Caco-2 (cell line): ENCODE measurements around the gene LMX1B. TPM values are rescaled to one million over a fixed set of nuclear protein-coding genes. Genes with fewer than 3 reads are reported as not detected.

Source experiments
- BruUV-seq: library from RNA; stranded (reverse); fragments of 400-500 nt; replicated peaks from 2 replicates; lab custom pipeline; 2021; lab: Mats Ljungman, UMichigan
- CTCF ChIA-PET: fragments of 300-600 bp; sonication (Branson Sonifier 250); formaldehyde crosslinking; loops from one replicate; lab custom pipeline; 2022; ENCODE audit warnings: antibody characterized with exemption; lab: Charles Lee
- POLR2A ChIA-PET: fragments of 300-600 bp; sonication (Branson Sonifier 250); formaldehyde crosslinking; loops from one replicate; lab custom pipeline; 2022; ENCODE audit warnings: antibody characterized with exemption; lab: Charles Lee
- DNase-seq, 2 experiments: peaks; one replicate each; pipeline versions ENCODE4 v3.0.0 to v3.0.0-alpha.2; 2020 to 2022
- H3K27me3 ChIP-seq: replicated peaks from 2 replicates; pipeline ENCODE4 v1.6.0; 2011; ENCODE audit warnings: low read length; ENCODE audit not compliant: control insufficient read depth, insufficient read depth
- H3K36me3 ChIP-seq: 2 replicates; pipeline ENCODE4 v1.5.1; 2011; ENCODE audit warnings: low read length; ENCODE audit not compliant: control insufficient read depth, insufficient read depth
- H3K4me1 ChIP-seq: fragments of 250-450 bp; sonication (Bioruptor Pico); 2 replicates; pipeline ENCODE4 v1.5.1; 2020; ENCODE audit warnings: mild to moderate bottlenecking
- H3K4me3 ChIP-seq: 2 replicates; pipeline ENCODE4 v1.5.1; 2011; ENCODE audit warnings: low read depth, mild to moderate bottlenecking, control low read depth, low read length
- H3K9me3 ChIP-seq: fragments of 250-450 bp; sonication (Bioruptor Pico); 2 replicates; pipeline ENCODE4 v1.5.1; 2020; ENCODE audit warnings: mild to moderate bottlenecking, moderate library complexity
- H3K27ac Mint-ChIP-seq: one replicate; pipeline ENCODE4 v1.8.0; 2022; ENCODE audit warnings: mixed read lengths; ENCODE audit not compliant: unreplicated experiment
- H3K27me3 Mint-ChIP-seq: one replicate; pipeline ENCODE4 v1.8.0; 2022; ENCODE audit warnings: mixed read lengths; ENCODE audit not compliant: insufficient read depth, unreplicated experiment
- H3K36me3 Mint-ChIP-seq: one replicate; pipeline ENCODE4 v1.8.0; 2022; ENCODE audit warnings: mild to moderate bottlenecking, mixed read lengths; ENCODE audit not compliant: insufficient read depth, unreplicated experiment
- H3K4me1 Mint-ChIP-seq: one replicate; pipeline ENCODE4 v1.8.0; 2022; ENCODE audit warnings: low read depth, mixed read lengths; ENCODE audit not compliant: unreplicated experiment
- H3K4me3 Mint-ChIP-seq: one replicate; pipeline ENCODE4 v1.8.0; 2022; ENCODE audit warnings: mild to moderate bottlenecking, moderate library complexity, mixed read lengths; ENCODE audit not compliant: unreplicated experiment
- H3K9me3 Mint-ChIP-seq: one replicate; pipeline ENCODE4 v1.8.0; 2022; ENCODE audit warnings: mixed read lengths; ENCODE audit not compliant: unreplicated experiment
- CTCF ChIP-seq, 2 experiments: fragments of 200-600 bp in 1 of 2; IDR thresholded peaks; 1 replicate in 1 of 2; 2 replicates in 1 of 2; pipeline versions ENCODE4 v1.5.1 to v1.8.0; 2011 to 2022; ENCODE audit warnings: antibody characterized with exemption in 1 of 2, control low read depth in 1 of 2, inconsistent platforms in 1 of 2, low read depth in 1 of 2, low read length in 1 of 2, mild to moderate bottlenecking in 1 of 2, moderate library complexity in 1 of 2; ENCODE audit not compliant: insufficient read depth in 1 of 2, severe bottlenecking in 1 of 2, unreplicated experiment in 1 of 2
- intact Hi-C: fragments of 100-400 bp; cut with micrococcal nuclease; formaldehyde crosslinking; loops from one replicate; pipeline ENCODE4 v1.10.0; 2022; ENCODE audit not compliant: unreplicated experiment
- total RNA-seq: library from RNA; stranded (reverse); gene quantifications from 2 replicates; pipeline ENCODE4 v1.2.3, GENCODE V29; 2022

Gene LMX1B
- total RNA-seq, 1 experiment from 2014 or later, result 17.0 TPM

- no peak overlapping the region for H3K4me3 ChIP-seq
- ChIA-PET CTCF (interaction anchor here (0.6 to 2.0 kb wide), 3 partner anchors 49 to 91 kb away, joined by 3 to 8 read pairs (median 3); no protein-coding TSS in a partner anchor), POLR2A (no interaction called here)
- intact Hi-C loops, result loop anchor here (2.0 to 5.0 kb wide), 2 partner anchors 42 to 171 kb away; no protein-coding TSS in a partner anchor
- no peaks in the 10 kb centered on the region for H3K36me3 Mint-ChIP-seq
- no peaks in the 10 kb centered on the region for H3K9me3 ChIP-seq
- H3K27me3 ChIP-seq, result no peaks in the 10 kb centered on the region
- no peaks in the 10 kb centered on the region for H3K27me3 Mint-ChIP-seq
- BruUV-seq, result no TSS peak
- TF ChIP-seq CTCF (IDR thresholded peaks at IDR 0.05; ENCODE audit: insufficient read depth in 1 of 2, low read depth in 1 of 2, low read length in 1 of 2, severe bottlenecking in 1 of 2, unreplicated experiment in 1 of 2), result no peak
- no peaks in the 10 kb centered on the region; the same call in 1 of the 2 replicates for H3K36me3 ChIP-seq
- H3K27ac Mint-ChIP-seq, result no peak overlapping the region
- H3K4me1 ChIP-seq, result peaks cover 10% of the 10 kb centered on the region; the same call in 1 of the 2 replicates
- no peak for DNase-seq
- no peak overlapping the region for H3K4me3 Mint-ChIP-seq
- H3K4me1 Mint-ChIP-seq, result peaks cover 7% of the 10 kb centered on the region
- no peaks in the 10 kb centered on the region for H3K9me3 Mint-ChIP-seq
These were observed 3.9 kb upstream of the LMX1B start for GRCh38 chr9:126609711-126610388.

- ChIA-PET CTCF (no interaction called here), POLR2A (no interaction called here)
- no peak for TF ChIP-seq CTCF (IDR thresholded peaks at IDR 0.05; ENCODE audit: insufficient read depth in 1 of 2, low read depth in 1 of 2, low read length in 1 of 2, severe bottlenecking in 1 of 2, unreplicated experiment in 1 of 2)
- Histone ChIP-seq H3K27me3 (no peaks in the 10 kb centered on the region), H3K36me3 (no peaks in the 10 kb centered on the region), H3K9me3 (no peaks in the 10 kb centered on the region), H3K4me1 (peaks cover 10% of the 10 kb centered on the region; the same call in 1 of the 2 replicates), H3K4me3 (0 out of 2 replicates have a peak overlapping the region, but pooled peaks have one; percentile 65)
- DNase-seq, result no peak
- H3K36me3 Mint-ChIP-seq, result no peaks in the 10 kb centered on the region
- no peak overlapping the region for H3K27ac Mint-ChIP-seq
- peak overlapping the region; percentile 75 for H3K4me3 Mint-ChIP-seq
- no peaks in the 10 kb centered on the region for H3K27me3 Mint-ChIP-seq
- H3K9me3 Mint-ChIP-seq, result no peaks in the 10 kb centered on the region
- no TSS peak for BruUV-seq
- intact Hi-C loops, result loop anchor here (1.0 to 5.0 kb wide), 3 partner anchors 41 to 170 kb away; no protein-coding TSS in a partner anchor
- H3K4me1 Mint-ChIP-seq, result peaks cover 7% of the 10 kb centered on the region
These were observed 2.5 kb upstream of the LMX1B start for GRCh38 chr9:126611193-126611591.

- intact Hi-C loops, result loop anchor here (1.0 to 5.0 kb wide), 4 partner anchors 41 to 169 kb away; no protein-coding TSS in a partner anchor
- Histone ChIP-seq H3K27me3 (no peaks in the 10 kb centered on the region), H3K4me3 (peak overlapping the region; percentile 65), H3K9me3 (no peaks in the 10 kb centered on the region), H3K4me1 (peaks cover 10% of the 10 kb centered on the region; the same call in 1 of the 2 replicates), H3K36me3 (no peaks in the 10 kb centered on the region)
- no peaks in the 10 kb centered on the region for H3K9me3 Mint-ChIP-seq
- peak; percentile 84 to 92 for DNase-seq
- peaks cover 7% of the 10 kb centered on the region for H3K4me1 Mint-ChIP-seq
- H3K27ac Mint-ChIP-seq, result no peak overlapping the region
- peak overlapping the region; percentile 75 for H3K4me3 Mint-ChIP-seq
- BruUV-seq, result TSS peak; percentile 30
- no peaks in the 10 kb centered on the region for H3K36me3 Mint-ChIP-seq
- POLR2A ChIA-PET, result no interaction called here
- no peaks in the 10 kb centered on the region for H3K27me3 Mint-ChIP-seq
- peak; percentile 82 to 88 for TF ChIP-seq CTCF (IDR thresholded peaks at IDR 0.05; ENCODE audit: insufficient read depth in 1 of 2, low read depth in 1 of 2, low read length in 1 of 2, severe bottlenecking in 1 of 2, unreplicated experiment in 1 of 2)
- CTCF ChIA-PET, result no interaction called here
These were observed 2.0 kb upstream of the LMX1B start for GRCh38 chr9:126611592-126612325.
